K562 (cell line): ENCODE measurements around the gene YOD1. TPM values are rescaled to one million over a fixed set of nuclear protein-coding genes. Genes with fewer than 3 reads are reported as not detected.

Experiments
- CEBPB ChIP-seq: fragments of 450-650 bp; IDR thresholded peaks from 2 replicates; pipeline ENCODE4 v1.6.1; 2016; ENCODE audit warnings: missing genetic modification characterization, missing compliant biosample characterization
- RBM39 ChIP-seq: fragments of 200-400 bp; formaldehyde crosslinking; optimal IDR thresholded peaks from 2 replicates; pipeline ENCODE3; 2018; ENCODE audit warnings: low read depth, low read length
- SAP30 ChIP-seq: fragments of 200-600 bp; sonication (generic); IDR thresholded peaks from 2 replicates; pipeline ENCODE4 v1.6.1; 2012; ENCODE audit warnings: borderline replicate concordance, low read depth, mild to moderate bottlenecking, moderate library complexity, low read length, control low read depth, inconsistent platforms; ENCODE audit not compliant: insufficient read depth, poor library complexity, severe bottlenecking
- SIN3A ChIP-seq, 2 experiments: fragments of 150-350 bp in 1 of 2; IDR thresholded peaks; 2 replicates each; pipeline ENCODE4 v1.6.1; 2011 to 2016; ENCODE audit warnings: borderline replicate concordance in 2 of 2, low read depth in 2 of 2, low read length in 2 of 2, mild to moderate bottlenecking in 2 of 2, moderate library complexity in 2 of 2; ENCODE audit not compliant: control insufficient read depth in 1 of 2
- TEAD1 ChIP-seq, 2 experiments: fragments of 450-650 bp in 1 of 2; sonication (generic) in 1 of 2; formaldehyde crosslinking; IDR thresholded peaks; 2 replicates each; pipeline versions ENCODE4 v1.4.0 to v1.8.0; 2020 to 2022; ENCODE audit warnings: mild to moderate bottlenecking in 2 of 2, missing genetic modification reagents in 1 of 2
- TFAM ChIP-seq: fragments of 250-450 bp; sonication (Bioruptor Pico); conservative IDR thresholded peaks from 2 replicates; pipeline ENCODE4 v1.5.0; 2021; ENCODE audit warnings: mild to moderate bottlenecking, moderate library complexity
- ZKSCAN1 ChIP-seq: fragments of 150-350 bp; IDR thresholded peaks from 2 replicates; pipeline ENCODE4 v1.6.1; 2016; ENCODE audit warnings: low read depth, low read length
- ZNF165 ChIP-seq: fragments of 250-450 bp; sonication (Bioruptor Pico); IDR thresholded peaks from 2 replicates; pipeline ENCODE4 v1.4.0; 2020; ENCODE audit warnings: borderline replicate concordance
- ZNF668 ChIP-seq: fragments of 250-450 bp; sonication (Bioruptor Pico); IDR thresholded peaks from 2 replicates; pipeline ENCODE4 v1.8.0; 2022; ENCODE audit warnings: mild to moderate bottlenecking, inconsistent platforms
- polyA plus RNA-seq, 8 experiments: library from polyadenylated mRNA; depleted of rRNA in 4 of 8; stranded (reverse) in 5 of 8; unstranded in 3 of 8; fragments of >200 nt; fragmentation: Nextera tagmentation in 2 of 8; fragmentation: Illumina TruSeq in 1 of 8; extraction: Ambion mirVana in 2 of 8; extraction: Trizol in 1 of 8; gene quantifications; 2 replicates each; pipeline versions ENCODE4 v1.2.1 to v1.2.3, GENCODE V29; 2011 to 2014; ENCODE audit warnings: inconsistent platforms in 1 of 8, missing spikeins in 1 of 8
- total RNA-seq, 7 experiments: library from RNA; depleted of rRNA in 6 of 7; stranded (reverse); fragments of >200 nt in 6 of 7; fragmentation: Illumina TruSeq in 2 of 7; extraction: Trizol in 2 of 7; gene quantifications; 2 replicates each; pipeline versions ENCODE4 v1.2.1 to v1.2.3, GENCODE V29; 2011 to 2021; ENCODE audit warnings: low replicate concordance in 1 of 7
- TF ChIP-seq, protein P1 (sequence below): sonication (generic); formaldehyde crosslinking; IDR thresholded peaks from 2 replicates; pipeline ENCODE4 v1.8.0; 2023; ENCODE audit warnings: mild to moderate bottlenecking, missing genetic modification reagents
- TF ChIP-seq, protein P2 (sequence below): fragments of 250-450 bp; sonication (Bioruptor Pico); IDR thresholded peaks from 2 replicates; pipeline ENCODE4 v1.4.0; 2020; ENCODE audit warnings: mild to moderate bottlenecking, moderate library complexity
- TF ChIP-seq, protein P3 (sequence below): IDR thresholded peaks from 3 replicates; pipeline ENCODE4 v1.6.1; 2011; ENCODE audit warnings: borderline replicate concordance, mild to moderate bottlenecking, moderate library complexity; ENCODE audit not compliant: insufficient read length; ENCODE audit errors: extremely low read depth

Gene YOD1
- total and polyA plus RNA-seq, 9 of the 15 experiments (the other 6 are each of a cell fraction or from before 2014, with no cell fraction given) = 18.2 to 78.1 (median 46.9) TPM

DNA sequence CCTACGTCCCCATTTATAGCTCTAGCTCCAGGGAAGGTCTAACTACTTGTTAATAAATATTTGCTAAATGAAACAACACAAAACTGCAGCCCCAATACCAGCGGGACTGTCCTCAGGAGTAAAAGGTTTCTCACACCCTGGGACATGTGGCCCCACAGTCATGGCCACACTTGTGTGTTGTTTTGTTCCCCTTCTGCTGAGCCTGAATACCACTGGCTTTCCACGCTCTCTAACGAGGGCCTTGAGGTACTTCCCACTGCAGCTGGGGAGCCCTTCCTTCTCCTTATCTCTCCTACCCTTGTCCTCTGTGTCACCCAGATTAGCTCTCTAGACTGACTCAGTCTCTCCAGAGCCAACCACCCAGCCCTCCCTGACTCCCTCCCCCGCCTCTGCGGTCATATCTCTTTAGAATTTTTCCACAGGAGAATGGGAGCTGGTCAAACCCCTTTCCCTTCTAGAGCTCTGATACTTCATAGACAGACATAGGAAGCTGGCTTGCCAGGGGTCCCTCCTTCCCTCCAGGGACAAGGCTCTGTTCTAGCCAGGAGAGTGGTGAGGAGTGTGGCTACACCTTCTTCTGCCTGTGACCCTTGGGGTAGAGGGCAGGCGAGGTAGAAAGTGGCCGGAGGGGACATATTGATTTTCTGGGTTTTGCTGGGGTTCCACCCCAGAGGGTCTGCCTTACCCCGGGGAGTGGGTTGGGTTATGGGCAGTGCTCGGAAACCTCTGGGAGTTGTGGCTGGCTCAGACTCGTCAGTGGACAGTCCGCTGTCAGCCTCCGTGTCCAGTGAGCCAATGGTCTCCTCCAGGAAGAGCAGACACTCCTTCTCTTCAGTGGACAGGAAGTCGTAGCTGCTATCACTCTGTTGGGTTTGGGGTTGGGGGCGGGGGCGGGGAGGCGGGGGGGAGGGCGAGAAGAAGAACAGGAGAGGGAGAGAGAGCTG lies 26.5 kb downstream of the YOD1 start (continued):
- TF ChIP-seq, protein P1, sequence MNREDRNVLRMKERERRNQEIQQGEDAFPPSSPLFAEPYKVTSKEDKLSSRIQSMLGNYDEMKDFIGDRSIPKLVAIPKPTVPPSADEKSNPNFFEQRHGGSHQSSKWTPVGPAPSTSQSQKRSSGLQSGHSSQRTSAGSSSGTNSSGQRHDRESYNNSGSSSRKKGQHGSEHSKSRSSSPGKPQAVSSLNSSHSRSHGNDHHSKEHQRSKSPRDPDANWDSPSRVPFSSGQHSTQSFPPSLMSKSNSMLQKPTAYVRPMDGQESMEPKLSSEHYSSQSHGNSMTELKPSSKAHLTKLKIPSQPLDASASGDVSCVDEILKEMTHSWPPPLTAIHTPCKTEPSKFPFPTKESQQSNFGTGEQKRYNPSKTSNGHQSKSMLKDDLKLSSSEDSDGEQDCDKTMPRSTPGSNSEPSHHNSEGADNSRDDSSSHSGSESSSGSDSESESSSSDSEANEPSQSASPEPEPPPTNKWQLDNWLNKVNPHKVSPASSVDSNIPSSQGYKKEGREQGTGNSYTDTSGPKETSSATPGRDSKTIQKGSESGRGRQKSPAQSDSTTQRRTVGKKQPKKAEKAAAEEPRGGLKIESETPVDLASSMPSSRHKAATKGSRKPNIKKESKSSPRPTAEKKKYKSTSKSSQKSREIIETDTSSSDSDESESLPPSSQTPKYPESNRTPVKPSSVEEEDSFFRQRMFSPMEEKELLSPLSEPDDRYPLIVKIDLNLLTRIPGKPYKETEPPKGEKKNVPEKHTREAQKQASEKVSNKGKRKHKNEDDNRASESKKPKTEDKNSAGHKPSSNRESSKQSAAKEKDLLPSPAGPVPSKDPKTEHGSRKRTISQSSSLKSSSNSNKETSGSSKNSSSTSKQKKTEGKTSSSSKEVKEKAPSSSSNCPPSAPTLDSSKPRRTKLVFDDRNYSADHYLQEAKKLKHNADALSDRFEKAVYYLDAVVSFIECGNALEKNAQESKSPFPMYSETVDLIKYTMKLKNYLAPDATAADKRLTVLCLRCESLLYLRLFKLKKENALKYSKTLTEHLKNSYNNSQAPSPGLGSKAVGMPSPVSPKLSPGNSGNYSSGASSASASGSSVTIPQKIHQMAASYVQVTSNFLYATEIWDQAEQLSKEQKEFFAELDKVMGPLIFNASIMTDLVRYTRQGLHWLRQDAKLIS (CRISPR knock-in tag) = peak; percentile 71
- TF ChIP-seq SIN3A (IDR thresholded peaks at IDR 0.05; ENCODE audit: borderline replicate concordance in 2 of 2, control insufficient read depth in 1 of 2, low read depth in 2 of 2, low read length in 2 of 2) (peak; percentile 38 to 85; a peak in 2 of 4 replicates), ZKSCAN1 (peak; percentile 78; the same call in 1 of the 2 replicates), TFAM (CRISPR knock-in tag) (no peak), SAP30 (no peak), ZNF165 (CRISPR knock-in tag) (peak; percentile 98), RBM39 (peak; percentile 94), CEBPB (tag) (peak; percentile 34; the same call in 1 of the 2 replicates), TEAD1 (CRISPR knock-in tag; IDR thresholded peaks at IDR 0.05) (peak; percentile 92 to 99), ZNF668 (peak; percentile 98)
- TF ChIP-seq, protein P2, sequence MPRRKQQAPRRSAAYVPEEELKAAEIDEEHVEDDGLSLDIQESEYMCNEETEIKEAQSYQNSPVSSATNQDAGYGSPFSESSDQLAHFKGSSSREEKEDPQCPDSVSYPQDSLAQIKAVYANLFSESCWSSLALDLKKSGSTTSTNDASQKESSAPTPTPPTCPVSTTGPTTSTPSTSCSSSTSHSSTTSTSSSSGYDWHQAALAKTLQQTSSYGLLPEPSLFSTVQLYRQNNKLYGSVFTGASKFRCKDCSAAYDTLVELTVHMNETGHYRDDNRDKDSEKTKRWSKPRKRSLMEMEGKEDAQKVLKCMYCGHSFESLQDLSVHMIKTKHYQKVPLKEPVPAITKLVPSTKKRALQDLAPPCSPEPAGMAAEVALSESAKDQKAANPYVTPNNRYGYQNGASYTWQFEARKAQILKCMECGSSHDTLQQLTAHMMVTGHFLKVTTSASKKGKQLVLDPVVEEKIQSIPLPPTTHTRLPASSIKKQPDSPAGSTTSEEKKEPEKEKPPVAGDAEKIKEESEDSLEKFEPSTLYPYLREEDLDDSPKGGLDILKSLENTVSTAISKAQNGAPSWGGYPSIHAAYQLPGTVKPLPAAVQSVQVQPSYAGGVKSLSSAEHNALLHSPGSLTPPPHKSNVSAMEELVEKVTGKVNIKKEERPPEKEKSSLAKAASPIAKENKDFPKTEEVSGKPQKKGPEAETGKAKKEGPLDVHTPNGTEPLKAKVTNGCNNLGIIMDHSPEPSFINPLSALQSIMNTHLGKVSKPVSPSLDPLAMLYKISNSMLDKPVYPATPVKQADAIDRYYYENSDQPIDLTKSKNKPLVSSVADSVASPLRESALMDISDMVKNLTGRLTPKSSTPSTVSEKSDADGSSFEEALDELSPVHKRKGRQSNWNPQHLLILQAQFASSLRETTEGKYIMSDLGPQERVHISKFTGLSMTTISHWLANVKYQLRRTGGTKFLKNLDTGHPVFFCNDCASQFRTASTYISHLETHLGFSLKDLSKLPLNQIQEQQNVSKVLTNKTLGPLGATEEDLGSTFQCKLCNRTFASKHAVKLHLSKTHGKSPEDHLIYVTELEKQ = peak; percentile 94
- TF ChIP-seq, protein P3, sequence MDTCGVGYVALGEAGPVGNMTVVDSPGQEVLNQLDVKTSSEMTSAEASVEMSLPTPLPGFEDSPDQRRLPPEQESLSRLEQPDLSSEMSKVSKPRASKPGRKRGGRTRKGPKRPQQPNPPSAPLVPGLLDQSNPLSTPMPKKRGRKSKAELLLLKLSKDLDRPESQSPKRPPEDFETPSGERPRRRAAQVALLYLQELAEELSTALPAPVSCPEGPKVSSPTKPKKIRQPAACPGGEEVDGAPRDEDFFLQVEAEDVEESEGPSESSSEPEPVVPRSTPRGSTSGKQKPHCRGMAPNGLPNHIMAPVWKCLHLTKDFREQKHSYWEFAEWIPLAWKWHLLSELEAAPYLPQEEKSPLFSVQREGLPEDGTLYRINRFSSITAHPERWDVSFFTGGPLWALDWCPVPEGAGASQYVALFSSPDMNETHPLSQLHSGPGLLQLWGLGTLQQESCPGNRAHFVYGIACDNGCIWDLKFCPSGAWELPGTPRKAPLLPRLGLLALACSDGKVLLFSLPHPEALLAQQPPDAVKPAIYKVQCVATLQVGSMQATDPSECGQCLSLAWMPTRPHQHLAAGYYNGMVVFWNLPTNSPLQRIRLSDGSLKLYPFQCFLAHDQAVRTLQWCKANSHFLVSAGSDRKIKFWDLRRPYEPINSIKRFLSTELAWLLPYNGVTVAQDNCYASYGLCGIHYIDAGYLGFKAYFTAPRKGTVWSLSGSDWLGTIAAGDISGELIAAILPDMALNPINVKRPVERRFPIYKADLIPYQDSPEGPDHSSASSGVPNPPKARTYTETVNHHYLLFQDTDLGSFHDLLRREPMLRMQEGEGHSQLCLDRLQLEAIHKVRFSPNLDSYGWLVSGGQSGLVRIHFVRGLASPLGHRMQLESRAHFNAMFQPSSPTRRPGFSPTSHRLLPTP = no peak
